K562 (cell line): ENCODE data around the gene PBX2. TPM values are rescaled to one million over a fixed set of nuclear protein-coding genes. Genes with fewer than 3 reads are reported as not detected.

Experiments
- CEBPG ChIP-seq, 3 experiments: fragments of 200-800 bp in 1 of 3; sonication (Bioruptor generic) in 1 of 3; sonication (generic) in 1 of 3; formaldehyde crosslinking in 1 of 3; IDR thresholded peaks in 2 of 3; conservative IDR thresholded peaks in 1 of 3; 2 replicates each; pipeline versions ENCODE4 v1.6.1 to v1.8.0; 2016 to 2022; ENCODE audit warnings: missing compliant biosample characterization in 2 of 3, missing genetic modification characterization in 2 of 3, mild to moderate bottlenecking in 1 of 3, missing genetic modification reagents in 1 of 3
- EGR1 ChIP-seq: fragments of 450-650 bp; conservative IDR thresholded peaks from 2 replicates; pipeline ENCODE4 v1.6.1; 2017; ENCODE audit warnings: mild to moderate bottlenecking
- EZH2 ChIP-seq: IDR thresholded peaks from 2 replicates; pipeline ENCODE4 v1.6.1; 2012; ENCODE audit warnings: low read depth, mild to moderate bottlenecking, inconsistent platforms, low read length, borderline replicate concordance
- HMG20A ChIP-seq: fragments of 450-650 bp; formaldehyde crosslinking; conservative IDR thresholded peaks from 2 replicates; pipeline ENCODE4 v1.4.0; 2020; ENCODE audit warnings: mild to moderate bottlenecking, mixed read lengths
- MYC ChIP-seq, 2 experiments: fragments of 250-450 bp in 1 of 2; sonication (Bioruptor Pico) in 1 of 2; IDR thresholded peaks; 2 replicates each; pipeline versions ENCODE4 v1.5.1 to v1.6.1; 2012 to 2021; ENCODE audit warnings: low read depth in 2 of 2, borderline replicate concordance in 1 of 2, improper control_type of control experiment in 1 of 2, low read length in 1 of 2, mild to moderate bottlenecking in 1 of 2, moderate library complexity in 1 of 2
- NFXL1 ChIP-seq: fragments of 450-650 bp; formaldehyde crosslinking; IDR thresholded peaks from 2 replicates; pipeline ENCODE4 v1.4.0; 2021; ENCODE audit warnings: mild to moderate bottlenecking
- TAL1 ChIP-seq: fragments of 450-650 bp; IDR thresholded peaks from 2 replicates; pipeline ENCODE4 v1.6.1; 2016; ENCODE audit warnings: mild to moderate bottlenecking
- TFAM ChIP-seq: fragments of 250-450 bp; sonication (Bioruptor Pico); conservative IDR thresholded peaks from 2 replicates; pipeline ENCODE4 v1.5.0; 2021; ENCODE audit warnings: mild to moderate bottlenecking, moderate library complexity
- polyA plus RNA-seq, 8 experiments: library from polyadenylated mRNA; depleted of rRNA in 4 of 8; stranded (reverse) in 5 of 8; unstranded in 3 of 8; fragments of >200 nt; fragmentation: Nextera tagmentation in 2 of 8; fragmentation: Illumina TruSeq in 1 of 8; extraction: Ambion mirVana in 2 of 8; extraction: Trizol in 1 of 8; gene quantifications; 2 replicates each; pipeline versions ENCODE4 v1.2.1 to v1.2.3, GENCODE V29; 2011 to 2014; ENCODE audit warnings: inconsistent platforms in 1 of 8, missing spikeins in 1 of 8
- total RNA-seq, 7 experiments: library from RNA; depleted of rRNA in 6 of 7; stranded (reverse); fragments of >200 nt in 6 of 7; fragmentation: Illumina TruSeq in 2 of 7; extraction: Trizol in 2 of 7; gene quantifications; 2 replicates each; pipeline versions ENCODE4 v1.2.1 to v1.2.3, GENCODE V29; 2011 to 2021; ENCODE audit warnings: low replicate concordance in 1 of 7
- TF ChIP-seq, protein P1 (sequence below): fragments of 450-650 bp; IDR thresholded peaks from 2 replicates; pipeline ENCODE4 v1.6.1; 2016; ENCODE audit warnings: low read depth
- TF ChIP-seq, protein P2 (sequence below): fragments of 450-650 bp; IDR thresholded peaks from 2 replicates; pipeline ENCODE4 v1.6.1; 2016; ENCODE audit warnings: borderline replicate concordance
- TF ChIP-seq, protein P3 (sequence below), 2 experiments: fragments of 450-650 bp in 1 of 2; IDR thresholded peaks; 2 replicates each; pipeline ENCODE4 v1.6.1; 2011 to 2017; ENCODE audit warnings: low read depth in 2 of 2, antibody characterized with exemption in 1 of 2, borderline replicate concordance in 1 of 2, low read length in 1 of 2, mild to moderate bottlenecking in 1 of 2, mixed read lengths in 1 of 2; ENCODE audit not compliant: control insufficient read depth in 1 of 2
- TF ChIP-seq, protein P4 (sequence below): fragments of 250-450 bp; sonication (Bioruptor Pico); IDR thresholded peaks from 2 replicates; pipeline ENCODE4 v1.9.0; 2021; ENCODE audit warnings: mild to moderate bottlenecking

PBX2 gene
- total and polyA plus RNA-seq, 9 of the 15 experiments (the other 6 are each of a cell fraction or from before 2014, with no cell fraction given), result 1.9 to 134 (median 62.5) TPM

DNA sequence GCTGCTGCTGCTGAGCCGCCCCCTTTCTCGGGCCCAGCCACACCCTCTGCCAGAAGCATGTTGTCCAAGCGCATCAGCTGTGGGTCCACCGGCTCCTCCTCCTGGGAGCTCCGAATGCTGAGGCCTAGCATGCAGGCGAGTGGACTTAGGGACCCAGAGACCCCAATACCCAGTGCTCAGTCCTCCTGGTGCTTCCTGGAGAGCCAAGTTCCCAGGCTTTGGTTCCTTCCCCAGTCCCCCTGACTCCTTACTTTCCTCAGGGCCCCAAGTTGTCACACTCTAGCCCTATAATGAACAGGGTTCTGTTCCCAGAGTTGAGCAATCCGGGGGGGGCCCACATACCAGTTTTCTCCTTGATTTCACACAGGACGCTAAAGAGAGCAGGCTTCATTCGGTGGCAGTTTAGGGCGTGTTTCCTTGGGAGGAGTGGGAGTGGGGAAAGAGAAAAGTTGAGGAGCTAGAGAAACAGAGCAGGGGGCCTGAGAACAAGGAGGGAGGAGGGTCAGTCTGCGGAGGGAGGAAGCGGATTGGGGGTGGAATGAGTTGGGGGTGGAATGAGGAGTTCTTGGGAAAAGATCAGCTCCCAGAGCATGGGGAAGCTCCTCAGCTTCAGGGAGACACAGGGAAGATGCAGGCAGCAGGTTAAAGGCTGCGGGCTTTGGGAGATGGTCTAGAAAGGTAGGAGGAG, 1.5 kb downstream of the PBX2 start (continued):
- TF ChIP-seq, protein P1, sequence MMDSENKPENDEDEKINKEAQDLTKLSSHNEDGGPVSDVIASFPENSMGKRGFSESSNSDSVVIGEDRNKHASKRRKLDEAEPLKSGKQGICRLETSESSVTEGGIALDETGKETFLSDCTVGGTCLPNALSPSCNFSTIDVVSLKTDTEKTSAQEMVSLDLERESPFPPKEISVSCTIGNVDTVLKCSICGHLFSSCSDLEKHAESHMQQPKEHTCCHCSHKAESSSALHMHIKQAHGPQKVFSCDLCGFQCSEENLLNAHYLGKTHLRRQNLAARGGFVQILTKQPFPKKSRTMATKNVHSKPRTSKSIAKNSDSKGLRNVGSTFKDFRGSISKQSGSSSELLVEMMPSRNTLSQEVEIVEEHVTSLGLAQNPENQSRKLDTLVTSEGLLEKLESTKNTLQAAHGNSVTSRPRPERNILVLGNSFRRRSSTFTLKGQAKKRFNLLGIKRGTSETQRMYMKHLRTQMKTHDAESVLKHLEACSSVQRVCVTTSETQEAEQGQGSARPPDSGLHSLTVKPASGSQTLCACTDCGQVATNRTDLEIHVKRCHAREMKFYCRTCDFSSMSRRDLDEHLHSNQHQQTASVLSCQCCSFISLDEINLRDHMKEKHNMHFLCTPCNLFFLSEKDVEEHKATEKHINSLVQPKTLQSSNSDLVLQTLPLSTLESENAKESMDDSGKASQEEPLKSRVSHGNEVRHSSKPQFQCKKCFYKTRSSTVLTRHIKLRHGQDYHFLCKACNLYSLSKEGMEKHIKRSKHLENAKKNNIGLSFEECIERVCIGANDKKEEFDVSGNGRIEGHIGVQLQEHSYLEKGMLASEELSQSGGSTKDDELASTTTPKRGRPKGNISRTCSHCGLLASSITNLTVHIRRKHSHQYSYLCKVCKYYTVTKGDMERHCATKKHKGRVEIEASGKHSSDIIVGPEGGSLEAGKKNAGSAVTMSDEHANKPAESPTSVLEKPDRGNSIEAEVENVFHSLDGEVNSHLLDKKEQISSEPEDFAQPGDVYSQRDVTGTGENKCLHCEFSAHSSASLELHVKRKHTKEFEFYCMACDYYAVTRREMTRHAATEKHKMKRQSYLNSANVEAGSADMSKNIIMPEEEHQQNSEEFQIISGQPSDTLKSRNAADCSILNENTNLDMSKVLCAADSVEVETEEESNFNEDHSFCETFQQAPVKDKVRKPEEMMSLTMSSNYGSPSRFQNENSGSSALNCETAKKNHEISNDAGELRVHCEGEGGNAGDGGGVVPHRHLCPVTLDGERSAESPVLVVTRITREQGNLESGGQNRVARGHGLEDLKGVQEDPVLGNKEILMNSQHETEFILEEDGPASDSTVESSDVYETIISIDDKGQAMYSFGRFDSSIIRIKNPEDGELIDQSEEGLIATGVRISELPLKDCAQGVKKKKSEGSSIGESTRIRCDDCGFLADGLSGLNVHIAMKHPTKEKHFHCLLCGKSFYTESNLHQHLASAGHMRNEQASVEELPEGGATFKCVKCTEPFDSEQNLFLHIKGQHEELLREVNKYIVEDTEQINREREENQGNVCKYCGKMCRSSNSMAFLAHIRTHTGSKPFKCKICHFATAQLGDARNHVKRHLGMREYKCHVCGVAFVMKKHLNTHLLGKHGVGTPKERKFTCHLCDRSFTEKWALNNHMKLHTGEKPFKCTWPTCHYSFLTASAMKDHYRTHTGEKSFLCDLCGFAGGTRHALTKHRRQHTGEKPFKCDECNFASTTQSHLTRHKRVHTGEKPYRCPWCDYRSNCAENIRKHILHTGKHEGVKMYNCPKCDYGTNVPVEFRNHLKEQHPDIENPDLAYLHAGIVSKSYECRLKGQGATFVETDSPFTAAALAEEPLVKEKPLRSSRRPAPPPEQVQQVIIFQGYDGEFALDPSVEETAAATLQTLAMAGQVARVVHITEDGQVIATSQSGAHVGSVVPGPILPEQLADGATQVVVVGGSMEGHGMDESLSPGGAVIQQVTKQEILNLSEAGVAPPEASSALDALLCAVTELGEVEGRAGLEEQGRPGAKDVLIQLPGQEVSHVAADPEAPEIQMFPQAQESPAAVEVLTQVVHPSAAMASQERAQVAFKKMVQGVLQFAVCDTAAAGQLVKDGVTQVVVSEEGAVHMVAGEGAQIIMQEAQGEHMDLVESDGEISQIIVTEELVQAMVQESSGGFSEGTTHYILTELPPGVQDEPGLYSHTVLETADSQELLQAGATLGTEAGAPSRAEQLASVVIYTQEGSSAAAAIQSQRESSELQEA, result peak; percentile 10; the same call in 1 of the 2 replicates
- TF ChIP-seq, protein P2, sequence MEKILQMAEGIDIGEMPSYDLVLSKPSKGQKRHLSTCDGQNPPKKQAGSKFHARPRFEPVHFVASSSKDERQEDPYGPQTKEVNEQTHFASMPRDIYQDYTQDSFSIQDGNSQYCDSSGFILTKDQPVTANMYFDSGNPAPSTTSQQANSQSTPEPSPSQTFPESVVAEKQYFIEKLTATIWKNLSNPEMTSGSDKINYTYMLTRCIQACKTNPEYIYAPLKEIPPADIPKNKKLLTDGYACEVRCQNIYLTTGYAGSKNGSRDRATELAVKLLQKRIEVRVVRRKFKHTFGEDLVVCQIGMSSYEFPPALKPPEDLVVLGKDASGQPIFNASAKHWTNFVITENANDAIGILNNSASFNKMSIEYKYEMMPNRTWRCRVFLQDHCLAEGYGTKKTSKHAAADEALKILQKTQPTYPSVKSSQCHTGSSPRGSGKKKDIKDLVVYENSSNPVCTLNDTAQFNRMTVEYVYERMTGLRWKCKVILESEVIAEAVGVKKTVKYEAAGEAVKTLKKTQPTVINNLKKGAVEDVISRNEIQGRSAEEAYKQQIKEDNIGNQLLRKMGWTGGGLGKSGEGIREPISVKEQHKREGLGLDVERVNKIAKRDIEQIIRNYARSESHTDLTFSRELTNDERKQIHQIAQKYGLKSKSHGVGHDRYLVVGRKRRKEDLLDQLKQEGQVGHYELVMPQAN, result peak; percentile 43; the same call in 1 of the 2 replicates
- no peak for TF ChIP-seq EZH2
- no peak for TF ChIP-seq NFXL1 (CRISPR knock-in tag)
- TF ChIP-seq TAL1, result no peak
- TF ChIP-seq EGR1, result peak; percentile 29; the same call in 1 of the 2 replicates
- TF ChIP-seq HMG20A, result no peak
- TF ChIP-seq, protein P3, sequence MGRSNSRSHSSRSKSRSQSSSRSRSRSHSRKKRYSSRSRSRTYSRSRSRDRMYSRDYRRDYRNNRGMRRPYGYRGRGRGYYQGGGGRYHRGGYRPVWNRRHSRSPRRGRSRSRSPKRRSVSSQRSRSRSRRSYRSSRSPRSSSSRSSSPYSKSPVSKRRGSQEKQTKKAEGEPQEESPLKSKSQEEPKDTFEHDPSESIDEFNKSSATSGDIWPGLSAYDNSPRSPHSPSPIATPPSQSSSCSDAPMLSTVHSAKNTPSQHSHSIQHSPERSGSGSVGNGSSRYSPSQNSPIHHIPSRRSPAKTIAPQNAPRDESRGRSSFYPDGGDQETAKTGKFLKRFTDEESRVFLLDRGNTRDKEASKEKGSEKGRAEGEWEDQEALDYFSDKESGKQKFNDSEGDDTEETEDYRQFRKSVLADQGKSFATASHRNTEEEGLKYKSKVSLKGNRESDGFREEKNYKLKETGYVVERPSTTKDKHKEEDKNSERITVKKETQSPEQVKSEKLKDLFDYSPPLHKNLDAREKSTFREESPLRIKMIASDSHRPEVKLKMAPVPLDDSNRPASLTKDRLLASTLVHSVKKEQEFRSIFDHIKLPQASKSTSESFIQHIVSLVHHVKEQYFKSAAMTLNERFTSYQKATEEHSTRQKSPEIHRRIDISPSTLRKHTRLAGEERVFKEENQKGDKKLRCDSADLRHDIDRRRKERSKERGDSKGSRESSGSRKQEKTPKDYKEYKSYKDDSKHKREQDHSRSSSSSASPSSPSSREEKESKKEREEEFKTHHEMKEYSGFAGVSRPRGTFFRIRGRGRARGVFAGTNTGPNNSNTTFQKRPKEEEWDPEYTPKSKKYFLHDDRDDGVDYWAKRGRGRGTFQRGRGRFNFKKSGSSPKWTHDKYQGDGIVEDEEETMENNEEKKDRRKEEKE (IDR thresholded peaks at IDR 0.05; ENCODE audit: borderline replicate concordance in 1 of 2, control insufficient read depth in 1 of 2, low read depth in 2 of 2, low read length in 1 of 2), result no peak
- no peak for TF ChIP-seq TFAM (CRISPR knock-in tag)
- TF ChIP-seq, protein P4, sequence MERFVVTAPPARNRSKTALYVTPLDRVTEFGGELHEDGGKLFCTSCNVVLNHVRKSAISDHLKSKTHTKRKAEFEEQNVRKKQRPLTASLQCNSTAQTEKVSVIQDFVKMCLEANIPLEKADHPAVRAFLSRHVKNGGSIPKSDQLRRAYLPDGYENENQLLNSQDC (CRISPR knock-in tag), result no peak
- no peak for TF ChIP-seq MYC (IDR thresholded peaks at IDR 0.05; ENCODE audit: low read depth, low read length)
- TF ChIP-seq MYC (CRISPR knock-in tag; IDR thresholded peaks at IDR 0.05; ENCODE audit: borderline replicate concordance, low read depth), result no peak
- TF ChIP-seq CEBPG (CRISPR knock-in tag; IDR thresholded peaks at IDR 0.05), result no peak
- TF ChIP-seq CEBPG (tag; conservative IDR thresholded peaks at IDR 0.05 in 1 of 2, IDR thresholded peaks at IDR 0.05 in 1 of 2), result peak in 1 of 2 experiments; percentile 54; a peak in 1 of 4 replicates
